Memory B cell (primary cell): ENCODE measurements around the gene ACOT7.

Source experiments
- ATAC-seq: fragments of 150-1000 bp; cut with Tn5 transposase; 2 replicates; pipeline ENCODE4 v1.10.0; 2021; ENCODE audit warnings: low read depth, mild to moderate bottlenecking, moderate library complexity
- DNase-seq, 2 donors: peaks; one replicate each; pipeline ENCODE4 v3.0.0; 2022; ENCODE audit warnings: low spot score in 2 of 2
- H3K27ac Mint-ChIP-seq: one replicate; pipeline ENCODE4 v1.8.0; 2022; ENCODE audit warnings: mild to moderate bottlenecking, moderate library complexity, mixed read lengths
- H3K27me3 Mint-ChIP-seq: one replicate; pipeline ENCODE4 v1.8.0; 2022; ENCODE audit warnings: mixed read lengths
- H3K36me3 Mint-ChIP-seq: one replicate; pipeline ENCODE4 v1.8.0; 2022; ENCODE audit warnings: mild to moderate bottlenecking, mixed read lengths
- H3K4me1 Mint-ChIP-seq: one replicate; pipeline ENCODE4 v1.8.0; 2022; ENCODE audit warnings: mixed read lengths
- H3K4me3 Mint-ChIP-seq: one replicate; pipeline ENCODE4 v1.8.0; 2022; ENCODE audit warnings: mild to moderate bottlenecking, moderate library complexity, mixed read lengths
- H3K9me3 Mint-ChIP-seq: one replicate; pipeline ENCODE4 v1.8.0; 2022; ENCODE audit warnings: mixed read lengths

ACOT7 gene

DNA sequence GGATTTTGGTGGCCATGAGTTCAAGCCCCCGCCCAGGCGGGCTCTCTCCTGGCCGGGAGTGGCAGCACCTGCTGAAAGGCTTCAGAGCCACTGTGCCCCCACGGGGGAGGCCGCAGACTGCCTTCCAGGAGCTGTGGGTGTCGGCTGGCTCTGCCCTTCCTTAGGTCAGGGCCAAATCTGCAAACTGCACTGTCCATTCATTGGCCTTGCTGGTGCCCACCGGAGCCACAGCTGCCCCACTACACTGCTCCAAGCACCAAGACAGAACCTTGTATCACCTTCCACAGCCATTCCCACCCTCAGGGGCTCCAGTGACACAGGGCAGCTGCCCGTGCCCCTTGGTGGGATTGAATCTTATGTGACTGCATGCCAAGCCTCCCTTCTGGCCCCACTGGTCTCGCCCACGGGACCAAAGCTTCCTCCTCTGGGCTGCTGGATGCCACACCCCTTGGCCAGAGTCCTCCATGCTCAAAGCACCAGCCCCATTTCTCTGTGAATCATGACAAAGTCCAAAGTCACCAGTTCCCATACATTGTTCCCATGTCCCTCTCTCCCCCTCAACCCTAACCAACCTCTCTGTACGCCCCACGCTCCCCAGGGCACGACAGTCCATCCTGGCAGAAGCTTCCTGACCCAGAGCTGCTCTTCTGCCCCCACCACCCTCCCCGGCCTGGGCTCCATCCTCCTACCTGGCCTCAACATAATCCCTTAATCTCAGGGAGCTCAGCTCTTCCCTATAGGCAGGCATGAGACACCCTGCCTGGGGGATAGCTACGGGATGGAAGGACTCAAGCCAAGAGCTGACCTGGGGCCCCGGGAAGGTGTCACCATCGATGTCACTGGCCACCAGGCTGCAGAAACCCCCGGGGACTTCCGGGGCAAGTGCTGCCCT is 111.8 kb downstream of the ACOT7 start:
- H3K4me3 Mint-ChIP-seq = no peak overlapping the region
- no peak overlapping the region for H3K27ac Mint-ChIP-seq
- H3K4me1 Mint-ChIP-seq = no peaks in the 10 kb centered on the region
- no peaks in the 10 kb centered on the region for H3K9me3 Mint-ChIP-seq
- no peak for ATAC-seq
- DNase-seq = no peak
- no peaks in the 10 kb centered on the region for H3K36me3 Mint-ChIP-seq
- no peaks in the 10 kb centered on the region for H3K27me3 Mint-ChIP-seq

DNA sequence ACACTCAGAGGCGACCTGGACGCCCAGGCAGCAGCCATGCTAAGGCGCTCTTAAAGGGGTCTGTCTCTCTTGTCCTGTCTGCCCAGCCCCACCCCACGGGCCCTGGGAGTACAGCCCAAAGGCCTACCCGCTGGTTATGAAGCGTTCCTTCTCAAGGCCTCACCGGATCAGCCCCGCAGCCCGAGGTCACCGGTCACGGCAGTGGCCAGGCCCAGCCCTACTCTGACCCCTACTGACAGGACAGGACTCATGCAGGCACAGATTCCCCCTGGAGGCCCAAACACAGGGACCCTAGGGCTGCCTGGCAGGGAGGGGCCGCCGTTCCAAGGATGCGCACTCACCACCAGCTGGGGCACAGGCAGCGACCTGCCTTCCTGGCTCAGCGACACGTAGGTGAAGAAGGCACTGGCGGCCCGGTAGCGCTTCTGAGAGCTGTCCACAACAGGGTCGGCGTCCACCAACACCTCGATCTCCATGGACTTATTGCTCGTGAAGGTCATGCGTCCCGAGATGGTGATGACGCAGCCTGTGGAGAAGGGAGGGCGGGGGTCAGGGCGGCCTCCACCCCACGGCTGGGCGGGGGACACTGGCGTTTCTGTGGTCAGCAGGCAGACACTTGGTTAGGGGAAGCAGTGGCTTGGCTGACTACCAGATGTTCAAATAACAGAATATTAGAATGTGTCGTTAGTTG is 112.7 kb downstream of the ACOT7 start:
- no peaks in the 10 kb centered on the region for H3K4me1 Mint-ChIP-seq
- ATAC-seq (no peak), DNase-seq (no peak)
- no peak overlapping the region for H3K4me3 Mint-ChIP-seq
- no peaks in the 10 kb centered on the region for H3K36me3 Mint-ChIP-seq
- no peaks in the 10 kb centered on the region for H3K27me3 Mint-ChIP-seq
- no peak overlapping the region for H3K27ac Mint-ChIP-seq
- H3K9me3 Mint-ChIP-seq = no peaks in the 10 kb centered on the region

DNA sequence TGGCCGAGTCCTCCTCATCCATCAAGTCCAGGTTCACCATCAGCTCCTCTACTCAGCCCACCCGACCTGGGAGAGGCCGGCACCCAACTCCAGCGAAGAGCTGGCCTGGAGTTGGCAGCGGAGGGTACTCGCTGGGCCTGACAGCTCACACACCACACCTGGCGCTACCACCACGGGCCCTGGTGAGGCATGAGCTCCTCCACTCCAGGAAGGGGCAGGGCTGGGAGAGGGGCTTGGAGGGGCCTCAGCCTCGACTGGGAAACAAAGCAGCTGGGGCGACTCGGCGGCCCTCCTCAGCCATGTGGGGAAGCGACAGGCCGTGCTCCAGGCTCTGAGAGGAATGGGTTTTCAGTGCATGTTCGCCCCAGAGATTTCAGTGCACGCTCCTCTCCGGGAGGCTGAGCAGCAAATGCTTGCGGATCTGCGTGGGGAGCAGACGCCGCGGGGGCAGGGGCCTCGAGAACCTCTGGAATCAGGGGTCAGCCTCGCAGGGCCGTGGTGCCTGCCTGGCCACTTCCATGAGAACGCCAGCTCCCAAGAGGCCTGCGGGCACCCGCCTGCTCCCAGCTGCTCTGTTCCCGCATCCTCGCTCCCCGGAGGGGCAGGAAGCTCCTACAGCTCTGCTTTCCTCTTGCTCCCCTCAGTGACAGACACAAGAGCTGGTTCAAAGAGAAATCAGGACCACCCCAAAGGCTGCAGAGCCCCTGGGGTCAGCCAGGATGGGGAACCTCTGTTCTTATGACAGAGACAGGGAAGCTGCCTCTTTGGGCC is 113.8 kb downstream of the ACOT7 start:
- H3K27me3 Mint-ChIP-seq = no peaks in the 10 kb centered on the region

DNA sequence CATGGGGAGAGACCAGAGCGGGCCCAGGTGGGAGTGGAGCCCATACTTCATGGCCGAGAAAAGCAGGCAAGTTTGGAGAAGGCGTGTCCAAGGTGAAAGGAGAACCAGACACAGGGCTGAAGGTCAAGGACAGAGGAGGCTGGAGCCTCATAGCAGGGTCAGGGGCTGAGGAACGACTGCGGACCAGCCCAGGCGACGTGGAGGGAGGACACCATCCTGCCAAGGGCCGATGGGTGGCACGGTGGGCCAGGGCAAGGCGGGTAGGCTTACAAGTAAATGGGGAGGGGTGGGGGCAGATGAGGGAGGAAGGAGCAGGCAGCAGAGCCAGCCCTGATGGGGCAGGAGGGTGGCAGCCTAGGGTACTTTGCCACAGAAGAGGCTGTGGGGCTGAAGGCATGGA is 114.5 kb downstream of the ACOT7 start:
- DNase-seq (no peak), ATAC-seq (no peak)
- Mint-ChIP-seq H3K4me1 (no peaks in the 10 kb centered on the region), H3K27me3 (no peaks in the 10 kb centered on the region), H3K4me3 (no peak overlapping the region), H3K27ac (no peak overlapping the region), H3K9me3 (no peaks in the 10 kb centered on the region), H3K36me3 (no peaks in the 10 kb centered on the region)

More for the DNA sequence above, 113.8 kb downstream of the ACOT7 start:
- H3K36me3 Mint-ChIP-seq = no peaks in the 10 kb centered on the region
- no peak overlapping the region for H3K4me3 Mint-ChIP-seq
- no peaks in the 10 kb centered on the region for H3K9me3 Mint-ChIP-seq
- no peak overlapping the region for H3K27ac Mint-ChIP-seq
- H3K4me1 Mint-ChIP-seq = no peaks in the 10 kb centered on the region
- DNase-seq = no peak
- ATAC-seq = no peak

GRCh38 chr1:6278263-6278662 is 115.3 kb downstream of the ACOT7 start:
- H3K27ac Mint-ChIP-seq = no peak overlapping the region
- H3K4me1 Mint-ChIP-seq = no peaks in the 10 kb centered on the region
- ATAC-seq (no peak), DNase-seq (no peak)
- no peaks in the 10 kb centered on the region for H3K27me3 Mint-ChIP-seq
- H3K36me3 Mint-ChIP-seq = no peaks in the 10 kb centered on the region
- no peak overlapping the region for H3K4me3 Mint-ChIP-seq
- no peaks in the 10 kb centered on the region for H3K9me3 Mint-ChIP-seq

GRCh38 chr1:6276811-6277555 is 116.6 kb downstream of the ACOT7 start:
- ATAC-seq (no peak), DNase-seq (no peak)
- H3K27me3 Mint-ChIP-seq = no peaks in the 10 kb centered on the region
- no peaks in the 10 kb centered on the region for H3K4me1 Mint-ChIP-seq
- H3K9me3 Mint-ChIP-seq = no peaks in the 10 kb centered on the region
- H3K27ac Mint-ChIP-seq = no peak overlapping the region
- H3K4me3 Mint-ChIP-seq = no peak overlapping the region
- no peaks in the 10 kb centered on the region for H3K36me3 Mint-ChIP-seq

- Mint-ChIP-seq H3K27ac (no peak overlapping the region), H3K27me3 (no peaks in the 10 kb centered on the region), H3K9me3 (no peaks in the 10 kb centered on the region), H3K4me3 (no peak overlapping the region), H3K36me3 (no peaks in the 10 kb centered on the region), H3K4me1 (no peaks in the 10 kb centered on the region)
- ATAC-seq (no peak), DNase-seq (no peak)
Measured at GRCh38 chr1:6275826-6276782, 117.5 kb downstream of the ACOT7 start.

GRCh38 chr1:6274622-6275139 is 118.9 kb downstream of the ACOT7 start:
- no peak for ATAC-seq
- H3K27me3 Mint-ChIP-seq = no peaks in the 10 kb centered on the region
- H3K9me3 Mint-ChIP-seq = no peaks in the 10 kb centered on the region
- no peak overlapping the region for H3K27ac Mint-ChIP-seq
- DNase-seq = no peak
- H3K4me3 Mint-ChIP-seq = no peak overlapping the region
- H3K4me1 Mint-ChIP-seq = no peaks in the 10 kb centered on the region
- H3K36me3 Mint-ChIP-seq = no peaks in the 10 kb centered on the region

DNA sequence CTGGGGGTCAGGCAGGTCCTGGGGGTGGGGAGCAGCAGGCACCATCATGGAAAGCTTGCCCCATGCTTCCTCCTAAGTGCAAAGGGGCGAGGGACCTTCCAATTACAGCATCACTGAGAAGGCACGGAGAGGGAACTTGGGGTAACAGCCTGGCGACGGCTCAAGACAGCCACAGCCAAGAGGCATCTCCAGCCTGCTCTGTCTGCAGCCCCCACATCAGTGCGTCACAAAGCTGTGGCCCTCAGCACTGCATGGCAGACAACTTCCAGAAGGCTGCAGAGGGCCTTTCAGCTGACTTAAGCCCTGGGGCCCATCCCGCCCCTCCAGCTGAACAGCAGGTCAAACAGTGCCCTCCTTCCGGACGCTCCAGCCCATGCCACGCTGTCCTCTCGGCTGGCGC is 119.5 kb downstream of the ACOT7 start:
- no peaks in the 10 kb centered on the region for H3K27me3 Mint-ChIP-seq
- H3K36me3 Mint-ChIP-seq = no peaks in the 10 kb centered on the region
- no peaks in the 10 kb centered on the region for H3K4me1 Mint-ChIP-seq
- H3K9me3 Mint-ChIP-seq = no peaks in the 10 kb centered on the region
- no peak overlapping the region for H3K27ac Mint-ChIP-seq
- ATAC-seq (no peak), DNase-seq (no peak)
- no peak overlapping the region for H3K4me3 Mint-ChIP-seq

DNA sequence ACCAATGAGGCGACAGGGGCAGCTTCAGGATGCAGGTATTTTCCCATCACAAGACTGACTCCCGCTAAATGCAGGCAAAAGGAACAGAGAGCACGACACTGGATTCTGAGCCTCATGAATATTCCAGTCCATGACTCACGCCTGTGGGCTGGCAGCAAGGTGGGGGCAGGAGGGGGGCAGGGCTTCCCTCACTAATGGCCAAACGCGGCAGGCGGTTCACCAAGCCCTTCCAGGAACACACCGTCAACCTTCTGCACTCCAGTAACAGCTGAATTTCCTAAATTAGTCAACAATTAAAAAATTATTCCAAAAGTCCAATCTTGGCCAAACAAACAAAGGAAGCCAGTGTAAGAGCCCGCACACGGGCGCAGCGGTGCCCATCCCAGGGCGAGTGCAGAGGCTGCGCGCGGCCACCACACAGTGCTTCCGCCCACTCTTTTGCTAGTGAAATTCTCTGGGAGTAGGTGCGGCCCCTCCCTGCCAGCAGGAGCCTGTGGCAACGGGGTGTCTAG is 120.1 kb downstream of the ACOT7 start:
- Mint-ChIP-seq H3K27me3 (no peaks in the 10 kb centered on the region), H3K4me1 (no peaks in the 10 kb centered on the region), H3K27ac (no peak overlapping the region), H3K4me3 (no peak overlapping the region), H3K36me3 (no peaks in the 10 kb centered on the region), H3K9me3 (no peaks in the 10 kb centered on the region)
- no peak for DNase-seq
- no peak for ATAC-seq

DNA sequence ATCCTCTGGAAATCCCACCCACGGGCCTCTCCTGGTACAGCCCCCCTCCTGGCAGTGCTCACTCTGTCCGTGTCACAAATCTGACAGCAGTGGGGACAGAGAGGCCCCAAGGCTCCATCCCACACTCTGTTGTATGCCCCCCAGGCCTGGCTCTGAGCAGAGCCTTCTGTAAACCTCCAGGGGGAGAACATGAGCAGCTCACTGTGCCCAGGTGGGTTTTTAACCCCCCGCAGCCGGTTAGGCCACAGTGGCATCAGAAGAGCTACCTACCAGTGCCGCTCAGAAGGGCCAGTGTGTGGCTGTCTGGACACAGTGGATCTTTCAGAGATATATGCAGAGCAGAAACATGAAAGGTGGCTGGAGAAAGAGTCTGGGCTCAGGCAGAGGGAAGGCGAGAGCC is 120.7 kb downstream of the ACOT7 start:
- Mint-ChIP-seq H3K9me3 (no peaks in the 10 kb centered on the region), H3K27me3 (no peaks in the 10 kb centered on the region), H3K36me3 (no peaks in the 10 kb centered on the region), H3K4me1 (no peaks in the 10 kb centered on the region), H3K27ac (no peak overlapping the region), H3K4me3 (no peak overlapping the region)
- DNase-seq (no peak), ATAC-seq (no peak)

- DNase-seq (no peak), ATAC-seq (no peak)
- Mint-ChIP-seq H3K27ac (no peak overlapping the region), H3K27me3 (no peaks in the 10 kb centered on the region), H3K4me3 (no peak overlapping the region), H3K9me3 (no peaks in the 10 kb centered on the region), H3K36me3 (no peaks in the 10 kb centered on the region), H3K4me1 (no peaks in the 10 kb centered on the region)
Measured at GRCh38 chr1:6272452-6272851, 121.1 kb downstream of the ACOT7 start.
